Left cardiac atrium (tissue), 4 donors: ENCODE measurements around the gene TCEAL4. TPM values are rescaled to one million over a fixed set of nuclear protein-coding genes. Genes with fewer than 3 reads are reported as not detected.
"Not testable (repeated sequence)": the region's sequence is repeated elsewhere in the genome, so short reads cannot be mapped to it uniquely, and the experiment has no call there.

Source experiments
- ATAC-seq, 2 donors: fragments of 200-7000 bp; cut with Tn5 transposase; one replicate each; pipeline ENCODE4 v1.9.1; 2020; ENCODE audit warnings: mild to moderate bottlenecking in 2 of 2, moderate library complexity in 2 of 2
- DNase-seq: peaks from one replicate; pipeline ENCODE4 v3.0.0-alpha.2; 2020
- intact Hi-C, 2 donors: fragments of 100-400 bp; cut with DNase I; formaldehyde crosslinking; loops; one replicate each; pipeline versions ENCODE4 v1.14.1 to v1.15.1; 2022 to 2023
- total RNA-seq, 2 donors: library from RNA; stranded (reverse); fragmentation: NEBNext Ultra II Directional; extraction: Animal tissue kit (Norgen Biotek cat#: 25700); gene quantifications; one replicate each; pipeline ENCODE4 v1.2.1, GENCODE V29; 2021
- donor health status: DM: no; HTN: yes; CAD: no.
- donor health status: DM: no; HTN: yes; CAD: no; lungs with severe emphysema.
- donor health status: DM: yes; HTN: yes; CAD: no.
- donor health status: Dilated cardiomyopathy.

TCEAL4 gene
- total RNA-seq, 2 donors from 2014 or later, result 70.5 to 75.6 TPM

- DNase-seq (no peak), ATAC-seq (no peak)
- intact Hi-C loops, result no loop called here
These were observed 12.1 kb upstream of the TCEAL4 start for GRCh38 chrX:103573202-103573601.

GRCh38 chrX:103584596-103584995 is 719 bp upstream of the TCEAL4 start:
- intact Hi-C loops, result no loop called here
- ATAC-seq (no peak), DNase-seq (no peak)

GRCh38 chrX:103586314-103586646 is 965 bp downstream of the TCEAL4 start:
- intact Hi-C loops, result no loop called here
- no peak for DNase-seq
- peak; percentile 65 to 79 for ATAC-seq

- no peak for ATAC-seq
These were observed 1.3 kb downstream of the TCEAL4 start for GRCh38 chrX:103586659-103587058.

GRCh38 chrX:103592295-103592694 is 7.0 kb downstream of the TCEAL4 start:
- DNase-seq, intact Hi-C loops, ATAC-seq: not testable (repeated sequence)

More at GRCh38 chrX:103586659-103587058, 1.3 kb downstream of the TCEAL4 start:
- no peak for DNase-seq
- intact Hi-C loops, result no loop called here

- intact Hi-C loops, result not testable (repeated sequence)
These were observed 9.9 kb downstream of the TCEAL4 start for GRCh38 chrX:103595202-103595601.

GRCh38 chrX:103607364-103608305 is 22.3 kb downstream of the TCEAL4 start, which contains the start of gene TCEAL3:
Gene TCEAL3, plus strand, starts transcription at chrX:103607963. Its CDS starts 1,102 bp downstream, at chrX:103609065.
- peak; percentile 69 for DNase-seq
- ATAC-seq, result peak; percentile 96 to 98
- intact Hi-C loops, result no loop called here

More at GRCh38 chrX:103595202-103595601, 9.9 kb downstream of the TCEAL4 start:
- ATAC-seq, DNase-seq: not testable (repeated sequence)

GRCh38 chrX:103608306-103608963 is 23.1 kb downstream of the TCEAL4 start:
- DNase-seq (peak; percentile 28), ATAC-seq (peak; percentile 36 to 66)
- intact Hi-C loops, result no loop called here

GRCh38 chrX:103610282-103610681 is 25.0 kb downstream of the TCEAL4 start:
- intact Hi-C loops, result no loop called here
- DNase-seq (no peak), ATAC-seq (no peak)

GRCh38 chrX:103613362-103613890 is 28.1 kb downstream of the TCEAL4 start:
- intact Hi-C loops, result no loop called here
- DNase-seq (no peak), ATAC-seq (no peak)

- DNase-seq (no peak), ATAC-seq (no peak)
- intact Hi-C loops, result no loop called here
These were observed 29.7 kb downstream of the TCEAL4 start for GRCh38 chrX:103614999-103615398.

GRCh38 chrX:103615781-103616371 is 30.6 kb downstream of the TCEAL4 start:
- no peak for DNase-seq
- ATAC-seq, result no peak
- intact Hi-C loops, result no loop called here

- DNase-seq (no peak), ATAC-seq (no peak)
- intact Hi-C loops, result no loop called here
These were observed 31.4 kb downstream of the TCEAL4 start for GRCh38 chrX:103616676-103617186.

- no peak for ATAC-seq
- intact Hi-C loops, result no loop called here
- DNase-seq, result no peak
These were observed 38.8 kb downstream of the TCEAL4 start for GRCh38 chrX:103624111-103624510.

- intact Hi-C loops, result no loop called here
- ATAC-seq, result no peak
- DNase-seq, result no peak
These were observed 41.5 kb downstream of the TCEAL4 start for GRCh38 chrX:103626855-103627254.

- DNase-seq, result peak; percentile 64
- intact Hi-C loops, result no loop called here
- peak; percentile 65 to 68 for ATAC-seq
These were observed 43.3 kb downstream of the TCEAL4 start, which contains the start of gene TCEAL1 for GRCh38 chrX:103628386-103629317. Gene TCEAL1, plus strand, starts transcription at chrX:103628975. Its CDS starts 942 bp downstream, at chrX:103629917.

GRCh38 chrX:103629318-103630170 is 44.2 kb downstream of the TCEAL4 start:
- peak; percentile 90 to 97 for ATAC-seq
- DNase-seq, result peak; percentile 74
- intact Hi-C loops, result loop anchor here in 1 of 2 donors (5.0 kb wide), 2 partner anchors 48 to 97 kb away; no protein-coding TSS in a partner anchor
